Choroid plexus epithelial cell (primary cell): ENCODE measurements around the gene OR2G6.
"Not testable (repeated sequence)": the region's sequence is repeated elsewhere in the genome, so short reads cannot be mapped to it uniquely, and the experiment has no call there.

ENCODE experiments used
- DNase-seq: peaks from one replicate; pipeline ENCODE4 v3.0.0-alpha.2; 2010; ENCODE audit warnings: low read depth
- H3K4me3 ChIP-seq: 2 replicates; pipeline ENCODE4 v1.5.1; 2011; ENCODE audit warnings: low read depth, mild to moderate bottlenecking, control low read depth, low read length, moderate library complexity
- TF ChIP-seq, protein P1 (sequence below): conservative IDR thresholded peaks from 2 replicates; pipeline ENCODE4 v1.5.1; 2011; ENCODE audit warnings: low read depth, mild to moderate bottlenecking, control low read depth, inconsistent platforms, low read length, moderate library complexity

The OR2G6 gene

DNA sequence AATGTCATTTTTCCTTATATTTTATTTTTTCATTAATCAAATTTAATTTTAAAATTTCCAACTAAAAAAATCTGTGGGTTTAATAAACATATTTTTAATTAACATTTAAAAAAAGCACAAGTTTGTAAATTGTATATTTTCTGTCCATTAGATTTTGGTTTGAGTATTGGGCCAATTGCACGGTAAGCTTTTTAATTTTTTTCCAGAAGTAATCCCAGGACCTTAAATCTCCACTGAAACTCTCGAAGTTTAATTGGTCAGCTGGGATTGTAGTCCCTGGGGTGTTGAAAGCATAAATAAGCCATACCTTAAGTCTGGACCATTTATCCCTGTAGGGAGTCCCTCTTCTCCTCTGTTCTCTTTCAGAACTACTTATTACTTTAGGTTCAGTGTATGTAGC is at the start of gene OR2G6:
Gene OR2G6, plus strand, starts transcription at position 301 of the 400 bp plus-strand sequence. CDS start 13,574 bp downstream, outside the sequence.
- DNase-seq, H3K4me3 ChIP-seq: not testable (repeated sequence)

DNA sequence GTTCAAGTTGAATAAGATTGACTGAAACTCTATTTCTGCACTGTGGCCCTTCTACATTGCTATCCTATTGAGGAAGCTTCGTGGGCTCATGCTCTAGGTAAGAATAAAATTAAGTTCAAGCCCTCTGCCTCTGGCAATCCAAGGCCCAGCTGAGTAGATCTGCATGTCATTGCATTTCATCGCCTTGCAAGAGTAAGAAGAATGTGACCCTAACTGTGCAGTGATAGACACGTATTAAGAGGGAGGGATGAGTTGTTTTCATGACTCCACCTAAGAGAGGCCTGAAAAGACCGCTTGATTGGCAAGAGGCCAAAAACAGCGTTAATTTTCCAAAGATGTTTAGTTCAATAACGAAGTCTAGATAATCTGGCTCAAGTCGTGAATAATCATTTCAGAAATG is 48.8 kb upstream of the OR2G6 start:
- DNase-seq, H3K4me3 ChIP-seq: not testable (repeated sequence)

DNA sequence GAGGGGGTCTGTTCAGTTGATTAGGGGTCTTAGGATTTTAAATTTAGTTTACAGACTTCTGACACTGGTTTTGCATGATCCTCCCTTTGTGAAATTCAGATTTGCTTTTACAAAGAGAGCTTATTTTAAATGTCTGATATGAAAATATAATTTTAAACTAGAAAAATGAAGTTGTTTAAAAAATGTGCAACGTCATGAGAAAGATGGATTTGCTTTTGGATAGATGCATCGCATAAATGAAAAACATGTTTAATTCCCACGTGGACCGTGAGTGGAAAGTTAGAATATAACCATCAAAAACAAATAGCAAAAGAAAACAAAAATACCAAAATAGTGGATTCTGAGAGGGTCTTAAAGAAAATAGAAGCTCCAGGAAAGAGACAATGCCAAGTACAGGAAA is 36.7 kb upstream of the OR2G6 start:
- no peak overlapping the region for H3K4me3 ChIP-seq
- DNase-seq = no peak
- TF ChIP-seq, protein P1, sequence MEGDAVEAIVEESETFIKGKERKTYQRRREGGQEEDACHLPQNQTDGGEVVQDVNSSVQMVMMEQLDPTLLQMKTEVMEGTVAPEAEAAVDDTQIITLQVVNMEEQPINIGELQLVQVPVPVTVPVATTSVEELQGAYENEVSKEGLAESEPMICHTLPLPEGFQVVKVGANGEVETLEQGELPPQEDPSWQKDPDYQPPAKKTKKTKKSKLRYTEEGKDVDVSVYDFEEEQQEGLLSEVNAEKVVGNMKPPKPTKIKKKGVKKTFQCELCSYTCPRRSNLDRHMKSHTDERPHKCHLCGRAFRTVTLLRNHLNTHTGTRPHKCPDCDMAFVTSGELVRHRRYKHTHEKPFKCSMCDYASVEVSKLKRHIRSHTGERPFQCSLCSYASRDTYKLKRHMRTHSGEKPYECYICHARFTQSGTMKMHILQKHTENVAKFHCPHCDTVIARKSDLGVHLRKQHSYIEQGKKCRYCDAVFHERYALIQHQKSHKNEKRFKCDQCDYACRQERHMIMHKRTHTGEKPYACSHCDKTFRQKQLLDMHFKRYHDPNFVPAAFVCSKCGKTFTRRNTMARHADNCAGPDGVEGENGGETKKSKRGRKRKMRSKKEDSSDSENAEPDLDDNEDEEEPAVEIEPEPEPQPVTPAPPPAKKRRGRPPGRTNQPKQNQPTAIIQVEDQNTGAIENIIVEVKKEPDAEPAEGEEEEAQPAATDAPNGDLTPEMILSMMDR = no peak

DNA sequence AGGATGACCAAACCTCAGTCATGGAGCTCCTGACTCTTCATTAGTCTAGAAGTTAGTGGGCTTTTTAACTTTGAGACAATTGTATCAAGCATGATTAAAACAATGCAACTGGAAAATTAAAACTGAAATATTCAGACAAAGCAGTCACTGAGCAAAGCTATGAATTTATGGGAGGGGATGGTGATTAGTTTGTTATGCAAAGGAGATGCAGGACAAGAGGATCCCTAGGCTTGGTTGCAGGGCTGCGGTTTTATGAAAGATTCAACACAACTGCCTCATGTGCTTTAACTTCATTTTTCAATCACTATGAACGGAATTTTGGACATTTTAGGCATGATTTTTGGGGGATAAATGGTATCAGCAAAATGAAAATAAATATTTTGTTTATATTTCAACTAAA is 35.8 kb upstream of the OR2G6 start:
- not testable (repeated sequence) for DNase-seq, H3K4me3 ChIP-seq

DNA sequence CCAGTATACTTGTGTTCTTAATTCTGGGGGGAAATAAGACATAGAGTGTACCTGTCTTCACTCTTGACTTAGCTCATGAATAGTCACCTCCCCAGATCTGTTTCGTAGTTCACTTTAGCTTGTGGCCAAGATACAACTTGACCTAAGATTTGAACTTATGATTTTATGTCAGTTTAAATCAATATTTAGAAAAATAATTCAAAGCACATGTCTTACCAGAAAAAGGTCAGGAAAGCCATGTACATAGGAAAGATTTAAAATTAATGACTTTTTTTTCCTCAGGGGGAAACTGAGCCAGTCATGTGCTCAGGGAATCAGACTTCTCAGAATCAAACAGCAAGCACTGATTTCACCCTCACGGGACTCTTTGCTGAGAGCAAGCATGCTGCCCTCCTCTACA is 34.8 kb upstream of the OR2G6 start, which contains the start of gene OR2T3:
Gene OR2T3, plus strand, starts transcription at position 301 of the 400 bp plus-strand sequence. Its CDS starts 0 bp downstream, at position 301.
- DNase-seq, H3K4me3 ChIP-seq: not testable (repeated sequence)

DNA sequence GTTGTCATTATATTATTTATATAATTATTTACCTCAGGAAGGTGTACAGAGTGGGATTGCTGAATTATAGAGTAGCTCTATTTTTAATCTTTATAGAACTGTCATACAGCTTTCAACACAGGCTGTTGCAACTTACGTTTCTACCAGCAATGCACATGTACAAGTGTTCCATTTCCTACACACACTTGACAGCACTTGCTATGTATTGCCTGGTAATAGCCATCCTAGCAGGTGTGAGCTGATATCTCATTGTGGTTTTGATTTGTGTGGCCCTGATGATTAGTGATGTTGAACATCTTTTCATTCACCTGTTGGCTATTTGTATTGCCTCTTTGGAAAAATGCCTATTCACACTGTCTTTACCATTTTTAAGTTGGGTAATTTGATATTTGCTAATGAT is 32.2 kb upstream of the OR2G6 start:
- not testable (repeated sequence) for DNase-seq, H3K4me3 ChIP-seq

DNA sequence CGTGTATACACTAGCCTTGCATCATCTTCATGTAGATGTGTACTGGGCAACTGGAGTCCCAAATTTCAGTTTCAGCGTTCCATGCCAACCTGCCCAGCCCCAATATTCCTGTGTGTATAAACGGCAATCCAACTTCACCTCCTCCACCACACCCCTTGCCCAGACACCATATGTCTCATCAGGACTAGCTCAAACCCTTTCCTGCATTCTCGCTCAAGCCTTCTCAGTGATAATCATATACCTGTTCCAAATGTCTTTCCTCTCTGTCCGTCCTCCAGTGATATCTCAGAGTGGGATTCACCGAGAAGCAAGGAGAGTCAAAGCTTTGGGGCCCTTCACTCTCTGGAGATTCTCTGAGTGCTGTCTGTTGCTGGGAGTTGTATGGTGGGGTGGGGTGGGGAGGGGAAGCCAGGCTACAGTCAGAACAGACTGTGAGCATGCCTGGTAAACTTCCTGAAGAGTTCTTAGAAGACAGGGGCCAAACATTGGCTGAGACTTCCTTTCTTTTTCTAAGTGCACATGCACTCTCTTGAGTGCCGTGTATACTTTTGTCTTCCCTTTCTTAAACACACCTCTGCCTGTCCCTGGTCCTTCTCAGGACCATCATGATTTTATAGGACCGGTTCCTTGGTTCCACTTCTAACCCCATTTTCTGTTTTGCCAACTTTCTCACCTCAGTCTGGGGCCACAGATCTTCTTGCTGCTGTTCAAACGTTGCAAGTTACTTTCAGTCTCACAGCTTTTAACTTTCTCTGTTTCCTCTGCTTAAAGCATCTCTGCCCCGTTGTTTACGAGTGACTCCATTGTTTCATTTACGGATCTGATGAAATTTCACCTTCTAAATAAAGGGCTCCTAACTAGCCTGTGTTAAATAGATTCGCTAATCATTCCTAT is 25.9 kb upstream of the OR2G6 start:
- H3K4me3 ChIP-seq, DNase-seq: not testable (repeated sequence)

DNA sequence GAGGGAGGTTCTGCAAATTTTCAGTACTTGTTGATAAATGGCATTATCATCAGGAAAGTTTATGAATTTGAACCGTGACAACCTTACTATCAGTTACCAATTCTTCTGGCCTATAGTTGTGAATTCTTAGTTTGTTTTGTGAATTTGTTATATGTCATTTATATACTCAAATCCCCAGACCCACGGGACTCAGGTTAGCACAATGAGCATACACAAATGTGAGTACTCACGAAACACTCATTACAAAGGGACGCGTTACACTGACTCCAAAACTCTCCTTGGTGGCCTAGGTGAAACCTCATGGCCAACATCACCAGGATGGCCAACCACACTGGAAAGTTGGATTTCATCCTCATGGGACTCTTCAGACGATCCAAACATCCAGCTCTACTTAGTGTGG is 19.6 kb upstream of the OR2G6 start, which contains the start of gene OR2T5:
Gene OR2T5, plus strand, starts transcription at position 301 of the 400 bp plus-strand sequence. Its CDS starts 0 bp downstream, at position 301.
- not testable (repeated sequence) for DNase-seq, H3K4me3 ChIP-seq

DNA sequence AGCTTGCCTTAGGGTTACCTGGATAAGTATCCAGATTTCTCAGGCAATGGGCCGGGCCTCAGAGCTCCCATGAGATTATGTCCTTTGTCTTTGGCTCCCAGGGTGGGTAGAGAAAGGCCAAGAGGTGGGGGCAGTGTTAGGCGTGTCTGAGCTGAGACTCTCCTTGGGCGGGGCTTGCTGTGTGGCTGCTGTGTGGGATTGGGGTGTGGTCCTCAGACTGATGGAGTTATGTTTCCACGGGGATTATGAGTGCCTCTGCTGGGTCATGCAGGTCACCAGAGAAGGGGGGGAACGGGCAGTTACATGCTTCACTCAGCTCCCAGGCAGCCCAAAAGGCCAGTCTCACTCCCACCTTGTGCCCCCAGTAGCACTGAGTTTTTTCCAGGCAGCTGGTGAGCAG is 11.2 kb upstream of the OR2G6 start:
- not testable (repeated sequence) for DNase-seq, H3K4me3 ChIP-seq

DNA sequence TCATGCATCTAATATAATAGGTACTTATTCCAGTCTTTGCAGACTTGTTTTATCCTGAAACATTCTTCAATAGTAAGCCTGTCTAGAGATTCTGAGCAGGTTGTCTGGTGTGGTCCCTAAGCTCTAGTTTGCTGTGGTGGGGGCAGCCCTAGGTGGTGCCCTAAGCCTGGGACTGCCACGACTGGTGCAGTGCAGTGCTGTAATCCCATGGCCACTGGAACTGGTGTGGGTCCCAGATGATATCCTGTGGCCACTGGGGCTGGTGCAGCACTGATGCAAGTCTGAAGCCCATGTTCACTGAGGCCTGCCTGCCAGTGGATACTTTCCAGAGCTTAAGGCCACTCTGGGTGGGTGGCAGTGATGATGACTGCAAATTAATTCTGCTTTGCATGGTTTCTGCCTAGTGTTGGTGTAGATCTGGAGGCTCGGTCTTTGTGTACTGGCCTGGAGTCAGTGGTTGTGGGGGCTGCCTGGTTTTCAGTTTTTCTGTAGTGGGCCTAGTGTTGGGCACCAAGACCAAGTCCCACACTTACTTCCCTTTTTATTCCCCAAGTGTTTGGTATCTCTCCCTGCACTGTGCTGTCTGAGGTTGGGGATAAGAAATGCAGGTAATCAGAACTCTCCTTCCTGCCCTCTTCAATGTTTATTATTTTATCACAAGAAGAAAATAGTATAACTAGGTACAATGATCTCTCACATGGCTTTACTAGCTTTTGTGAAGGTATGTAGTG is 7.4 kb upstream of the OR2G6 start:
- not testable (repeated sequence) for DNase-seq, H3K4me3 ChIP-seq

DNA sequence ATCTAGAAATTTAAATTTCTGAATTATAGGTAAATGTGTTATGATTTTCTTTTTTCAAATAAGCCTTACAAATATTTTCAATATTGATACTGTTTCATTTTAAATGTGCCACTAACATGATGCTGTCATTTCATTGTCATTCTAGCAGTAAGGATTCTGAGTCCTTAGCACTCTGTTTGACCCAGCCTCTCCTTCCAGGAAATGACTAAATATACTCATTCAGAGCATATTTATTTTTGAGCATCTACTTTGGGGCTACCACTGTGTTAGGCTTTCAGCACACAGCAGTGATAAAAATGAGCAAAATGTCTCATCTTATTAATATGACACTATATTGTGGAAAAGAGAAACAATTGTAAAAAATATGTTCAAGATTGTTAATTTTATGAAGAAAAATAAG is 2.3 kb downstream of the OR2G6 start:
- not testable (repeated sequence) for H3K4me3 ChIP-seq, DNase-seq

DNA sequence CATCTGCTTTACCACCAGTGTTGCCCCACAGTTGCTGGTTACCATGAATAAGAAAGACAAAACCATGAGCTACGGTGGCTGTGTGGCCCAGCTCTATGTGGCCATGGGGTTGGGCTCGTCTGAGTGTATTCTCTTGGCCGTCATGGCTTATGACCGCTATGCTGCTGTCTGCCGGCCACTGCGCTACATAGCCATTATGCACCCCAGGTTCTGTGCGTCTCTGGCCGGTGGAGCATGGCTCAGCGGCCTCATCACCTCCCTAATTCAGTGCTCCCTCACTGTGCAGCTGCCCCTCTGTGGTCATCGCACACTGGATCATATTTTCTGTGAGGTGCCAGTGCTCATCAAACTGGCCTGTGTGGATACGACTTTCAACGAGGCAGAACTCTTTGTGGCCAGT is 14.0 kb downstream of the OR2G6 start:
- H3K4me3 ChIP-seq = no peak overlapping the region
- DNase-seq = no peak
- TF ChIP-seq, protein P1 = no peak

DNA sequence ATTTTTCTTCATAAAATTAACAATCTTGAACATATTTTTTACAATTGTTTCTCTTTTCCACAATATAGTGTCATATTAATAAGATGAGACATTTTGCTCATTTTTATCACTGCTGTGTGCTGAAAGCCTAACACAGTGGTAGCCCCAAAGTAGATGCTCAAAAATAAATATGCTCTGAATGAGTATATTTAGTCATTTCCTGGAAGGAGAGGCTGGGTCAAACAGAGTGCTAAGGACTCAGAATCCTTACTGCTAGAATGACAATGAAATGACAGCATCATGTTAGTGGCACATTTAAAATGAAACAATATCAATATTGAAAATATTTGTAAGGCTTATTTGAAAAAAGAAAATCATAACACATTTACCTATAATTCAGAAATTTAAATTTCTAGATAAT is 29.6 kb downstream of the OR2G6 start:
- DNase-seq, H3K4me3 ChIP-seq: not testable (repeated sequence)

DNA sequence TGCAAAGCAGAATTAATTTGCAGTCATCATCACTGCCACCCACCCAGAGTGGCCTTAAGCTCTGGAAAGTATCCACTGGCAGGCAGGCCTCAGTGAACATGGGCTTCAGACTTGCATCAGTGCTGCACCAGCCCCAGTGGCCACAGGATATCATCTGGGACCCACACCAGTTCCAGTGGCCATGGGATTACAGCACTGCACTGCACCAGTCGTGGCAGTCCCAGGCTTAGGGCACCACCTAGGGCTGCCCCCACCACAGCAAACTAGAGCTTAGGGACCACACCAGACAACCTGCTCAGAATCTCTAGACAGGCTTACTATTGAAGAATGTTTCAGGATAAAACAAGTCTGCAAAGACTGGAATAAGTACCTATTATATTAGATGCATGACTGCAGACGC is 39.5 kb downstream of the OR2G6 start:
- not testable (repeated sequence) for H3K4me3 ChIP-seq, DNase-seq

DNA sequence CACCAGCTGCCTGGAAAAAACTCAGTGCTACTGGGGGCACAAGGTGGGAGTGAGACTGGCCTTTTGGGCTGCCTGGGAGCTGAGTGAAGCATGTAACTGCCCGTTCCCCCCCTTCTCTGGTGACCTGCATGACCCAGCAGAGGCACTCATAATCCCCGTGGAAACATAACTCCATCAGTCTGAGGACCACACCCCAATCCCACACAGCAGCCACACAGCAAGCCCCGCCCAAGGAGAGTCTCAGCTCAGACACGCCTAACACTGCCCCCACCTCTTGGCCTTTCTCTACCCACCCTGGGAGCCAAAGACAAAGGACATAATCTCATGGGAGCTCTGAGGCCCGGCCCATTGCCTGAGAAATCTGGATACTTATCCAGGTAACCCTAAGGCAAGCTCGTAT is 43.2 kb downstream of the OR2G6 start:
- not testable (repeated sequence) for DNase-seq, H3K4me3 ChIP-seq

DNA sequence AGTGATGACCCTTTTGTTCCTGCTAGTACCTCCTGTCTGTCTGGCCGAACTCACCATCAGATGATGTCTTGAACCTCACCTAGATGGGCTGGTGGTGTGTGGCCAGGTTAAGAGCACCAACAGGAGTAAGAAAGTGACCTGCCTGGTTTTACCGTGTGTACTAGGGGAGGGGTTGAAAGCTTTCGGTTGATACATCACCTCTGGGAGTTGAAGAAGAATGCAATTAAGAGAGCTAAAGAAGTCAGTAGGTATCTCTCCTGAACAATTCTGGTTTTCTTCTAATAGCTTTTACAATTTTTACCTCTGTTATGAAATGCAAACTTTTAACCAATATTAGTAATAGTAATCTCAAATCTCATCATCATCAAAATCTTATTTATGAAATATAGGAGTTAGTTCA is 54.8 kb downstream of the OR2G6 start, which contains the start of gene OR2T29:
Gene OR2T29, minus strand, starts transcription at position 101 of the 400 bp plus-strand sequence. CDS start 3,281 bp downstream, outside the sequence.
- H3K4me3 ChIP-seq, DNase-seq: not testable (repeated sequence)
